PC-9 (cell line): ENCODE measurements around the gene OR9I1. TPM values are rescaled to one million over a fixed set of nuclear protein-coding genes. Genes with fewer than 3 reads are reported as not detected.

Experiments
- BruUV-seq: library from RNA; stranded (reverse); fragments of 400-500 nt; replicated peaks from 2 replicates; lab custom pipeline; 2021; lab: Mats Ljungman, UMichigan
- CTCF ChIA-PET: fragments of 300-600 bp; sonication (Branson Sonifier 250); formaldehyde crosslinking; loops from one replicate; lab custom pipeline; 2022; ENCODE audit warnings: antibody characterized with exemption; lab: Charles Lee
- POLR2A ChIA-PET: fragments of 300-600 bp; sonication (Branson Sonifier 250); formaldehyde crosslinking; loops from one replicate; lab custom pipeline; 2022; ENCODE audit warnings: antibody characterized with exemption; ENCODE audit not compliant: unreplicated experiment; lab: Charles Lee
- DNase-seq, 2 experiments: peaks; one replicate each; pipeline versions ENCODE4 v3.0.0 to v3.0.0-alpha.2; 2015 to 2022; ENCODE audit warnings: mixed read lengths in 1 of 2
- H2AFZ ChIP-seq: fragments of 200-600 bp; sonication (generic); 2 replicates; pipeline ENCODE4 v1.8.1; 2017; ENCODE audit warnings: antibody characterized with exemption
- H3F3A ChIP-seq: fragments of 200-600 bp; sonication (generic); 2 replicates; pipeline ENCODE4 v1.8.1; 2017; ENCODE audit warnings: antibody characterized with exemption, mild to moderate bottlenecking, low read depth; ENCODE audit not compliant: insufficient read depth
- H3K27ac ChIP-seq: fragments of 200-600 bp; sonication (generic); 2 replicates; pipeline ENCODE4 v1.6.1; 2016; ENCODE audit warnings: mixed run types
- H3K27me3 ChIP-seq: fragments of 200-600 bp; sonication (generic); 2 replicates; pipeline ENCODE4 v1.6.1; 2016; ENCODE audit warnings: low read depth, mixed run types; ENCODE audit not compliant: insufficient read depth
- H3K36me3 ChIP-seq: fragments of 200-600 bp; sonication (generic); 2 replicates; pipeline ENCODE4 v1.6.1; 2016; ENCODE audit warnings: low read depth, mixed run types
- H3K4me1 ChIP-seq: fragments of 200-600 bp; sonication (generic); replicated peaks from 2 replicates; pipeline ENCODE4 v1.6.1; 2016; ENCODE audit warnings: mixed run types; ENCODE audit not compliant: insufficient read depth
- H3K4me2 ChIP-seq: fragments of 200-600 bp; sonication (generic); 2 replicates; pipeline ENCODE4 v1.6.1; 2017; ENCODE audit warnings: mixed run types
- H3K4me3 ChIP-seq: fragments of 200-600 bp; sonication (generic); 2 replicates; pipeline ENCODE4 v1.6.1; 2016; ENCODE audit warnings: mixed run types
- H3K79me2 ChIP-seq: fragments of 200-600 bp; sonication (generic); 2 replicates; pipeline ENCODE4 v1.6.1; 2017; ENCODE audit warnings: low read depth, mixed run types
- H3K9me2 ChIP-seq: fragments of 200-600 bp; sonication (generic); 2 replicates; pipeline ENCODE4 v1.8.1; 2017; ENCODE audit warnings: mild to moderate bottlenecking; ENCODE audit not compliant: insufficient read depth
- H3K9me3 ChIP-seq: fragments of 200-600 bp; sonication (generic); 2 replicates; pipeline ENCODE4 v1.8.1; 2016; ENCODE audit warnings: low read depth; ENCODE audit not compliant: insufficient read depth
- H4K20me1 ChIP-seq: fragments of 200-600 bp; sonication (generic); 2 replicates; pipeline ENCODE4 v1.8.1; 2017; ENCODE audit not compliant: insufficient read depth
- CTCF ChIP-seq: fragments of 200-600 bp; sonication (generic); conservative IDR thresholded peaks from 2 replicates; pipeline ENCODE4 v1.6.1; 2017; ENCODE audit warnings: mixed run types, antibody characterized with exemption, mild to moderate bottlenecking, moderate library complexity
- EZH2 ChIP-seq: fragments of 200-600 bp; sonication (generic); IDR thresholded peaks from 2 replicates; pipeline ENCODE4 v1.8.0; 2017; ENCODE audit warnings: antibody characterized with exemption, low read depth
- intact Hi-C: fragments of 100-400 bp; cut with micrococcal nuclease; formaldehyde crosslinking; loops from one replicate; pipeline ENCODE4 v1.10.0; 2022; ENCODE audit not compliant: unreplicated experiment
- total RNA-seq: library from RNA; stranded (reverse); gene quantifications from 2 replicates; pipeline ENCODE4 v1.2.3, GENCODE V29; 2021

The OR9I1 gene
- total RNA-seq, 1 experiment from 2014 or later = not detected

DNA sequence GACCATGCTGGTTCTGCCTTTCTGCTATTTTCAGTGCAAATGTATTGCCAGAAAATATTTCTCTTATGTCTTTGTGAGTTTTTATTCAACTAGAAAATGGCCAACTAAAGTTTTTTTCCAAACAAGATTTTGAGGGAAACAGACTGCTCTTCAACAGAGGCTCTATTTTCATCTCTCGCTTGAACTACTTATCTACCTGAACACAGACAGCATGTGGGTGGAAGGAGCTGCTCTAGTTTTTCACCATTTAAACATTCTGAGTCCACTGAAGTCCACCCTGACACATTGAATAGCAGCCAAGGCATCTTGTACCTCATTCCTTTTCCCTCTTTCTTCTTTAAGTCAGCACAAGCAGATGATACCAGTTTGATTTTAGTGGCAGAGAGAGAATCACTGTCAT is 9.8 kb upstream of the OR9I1 start:
- Histone ChIP-seq H4K20me1 (no peaks in the 10 kb centered on the region), H3K4me1 (no peaks in the 10 kb centered on the region), H3K4me2 (no peak overlapping the region), H3K36me3 (no peaks in the 10 kb centered on the region), H3K79me2 (no peaks in the 10 kb centered on the region), H3F3A (no peaks in the 10 kb centered on the region), H3K4me3 (no peak overlapping the region), H3K9me2 (no peaks in the 10 kb centered on the region), H2AFZ (no peak overlapping the region), H3K9me3 (no peaks in the 10 kb centered on the region), H3K27ac (no peak overlapping the region), H3K27me3 (no peaks in the 10 kb centered on the region)
- DNase-seq = no peak
- ChIA-PET POLR2A (no interaction called here), CTCF (no interaction called here)
- intact Hi-C loops = no loop called here
- no TSS peak for BruUV-seq
- TF ChIP-seq CTCF = no peak
- TF ChIP-seq EZH2 = no peak

DNA sequence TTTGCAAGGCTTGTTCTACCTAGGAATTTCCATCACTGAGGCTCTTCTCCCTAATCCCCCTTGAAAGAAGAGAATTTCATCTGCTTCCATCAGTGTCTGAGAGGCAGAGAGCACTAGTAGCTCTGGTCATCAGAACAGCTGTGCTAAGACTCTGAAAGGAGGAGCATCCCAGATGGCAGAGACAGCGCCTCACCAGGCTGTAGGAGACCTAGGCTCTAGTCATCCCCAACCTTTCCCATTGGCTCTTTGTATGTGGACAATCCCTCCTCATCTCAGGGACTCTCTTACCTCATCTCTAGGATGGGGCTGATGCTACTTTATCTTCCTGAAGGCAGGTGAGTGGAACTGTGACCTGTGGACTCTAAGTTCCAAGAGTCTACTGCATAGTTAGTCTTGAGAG is 8.8 kb upstream of the OR9I1 start:
- no peak for TF ChIP-seq CTCF
- no peak for TF ChIP-seq EZH2
- H4K20me1 ChIP-seq = no peaks in the 10 kb centered on the region
- BruUV-seq = no TSS peak
- H3K79me2 ChIP-seq = no peaks in the 10 kb centered on the region
- ChIA-PET CTCF (no interaction called here), POLR2A (no interaction called here)
- intact Hi-C loops = no loop called here
- H3K36me3 ChIP-seq = no peaks in the 10 kb centered on the region
- H3K4me3 ChIP-seq = no peak overlapping the region
- H2AFZ ChIP-seq = no peak overlapping the region
- no peaks in the 10 kb centered on the region for H3K27me3 ChIP-seq
- no peak for DNase-seq
- H3K27ac ChIP-seq = no peak overlapping the region
- no peaks in the 10 kb centered on the region for H3K4me1 ChIP-seq
- H3K4me2 ChIP-seq = no peak overlapping the region
- H3K9me2 ChIP-seq = no peaks in the 10 kb centered on the region; the same call in 1 of the 2 replicates
- no peaks in the 10 kb centered on the region for H3F3A ChIP-seq
- no peaks in the 10 kb centered on the region for H3K9me3 ChIP-seq

DNA sequence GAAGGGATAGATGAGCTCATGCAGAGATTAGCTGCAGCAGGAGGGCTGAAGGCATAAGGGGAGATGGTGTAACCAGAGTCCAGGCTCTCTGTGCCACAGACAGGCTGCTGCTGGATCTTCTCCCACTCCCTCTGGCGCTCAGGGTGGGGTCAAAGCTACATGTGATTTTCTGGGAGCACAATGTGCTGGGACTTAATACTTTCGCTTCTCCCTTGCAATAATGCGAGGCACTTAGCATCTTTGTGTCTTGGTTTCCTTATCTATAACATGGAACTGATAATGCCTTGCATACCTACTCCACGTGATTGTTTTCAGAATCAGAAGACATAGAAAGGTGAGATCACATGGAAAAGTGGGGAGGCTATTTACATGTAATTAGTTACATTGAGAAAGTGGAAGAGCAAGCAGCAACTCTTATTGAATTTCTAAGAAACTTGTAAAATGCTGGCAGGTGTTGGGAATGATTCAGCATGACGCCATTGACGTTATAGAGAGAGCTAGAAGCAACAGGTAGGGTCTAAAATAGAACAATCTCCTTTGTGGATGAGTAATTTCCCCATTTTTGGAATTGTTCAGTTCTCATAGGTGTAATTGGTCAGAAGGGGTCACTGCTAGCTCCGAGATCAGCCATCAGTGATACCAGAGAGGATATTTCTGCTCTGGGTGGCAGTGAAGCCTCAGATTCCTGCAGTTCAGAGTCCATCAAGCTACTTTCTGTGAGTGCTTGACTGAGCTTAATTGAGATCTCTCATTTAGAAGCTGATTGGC is 8.2 kb upstream of the OR9I1 start:
- Histone ChIP-seq H3K4me3 (no peak overlapping the region), H3K9me2 (no peaks in the 10 kb centered on the region; the same call in 1 of the 2 replicates), H3F3A (no peaks in the 10 kb centered on the region), H4K20me1 (no peaks in the 10 kb centered on the region), H3K4me2 (no peak overlapping the region), H3K36me3 (no peaks in the 10 kb centered on the region), H2AFZ (no peak overlapping the region), H3K79me2 (no peaks in the 10 kb centered on the region), H3K9me3 (no peaks in the 10 kb centered on the region), H3K27me3 (no peaks in the 10 kb centered on the region), H3K4me1 (no peaks in the 10 kb centered on the region), H3K27ac (no peak overlapping the region)
- TF ChIP-seq EZH2 (no peak), CTCF (no peak)
- CTCF ChIA-PET = no interaction called here
- DNase-seq = no peak
- POLR2A ChIA-PET = no interaction called here
- intact Hi-C loops = no loop called here
- BruUV-seq = no TSS peak
